Hematopoietic multipotent progenitor cell (in vitro differentiated cells): ENCODE results near the gene SBNO1. TPM values are rescaled to one million over a fixed set of nuclear protein-coding genes. Genes with fewer than 3 reads are reported as not detected.
"Not testable (repeated sequence)": the region's sequence is repeated elsewhere in the genome, so short reads cannot be mapped to it uniquely, and the experiment has no call there.

Source experiments
- DNase-seq, 3 donors: peaks; one replicate each; pipeline ENCODE4 v3.0.0-alpha.2; 2011 to 2015; ENCODE audit warnings: low read depth in 2 of 3, low spot score in 2 of 3
- total RNA-seq: library from RNA; depleted of rRNA; stranded (reverse); fragments of >200 nt; gene quantifications from one replicate; pipeline ENCODE4 v1.2.3, GENCODE V29; 2012

Gene SBNO1
- total RNA-seq, 1 donor, result 11.8 TPM

- DNase-seq, result no peak
Observed at GRCh38 chr12:123356159-123356670, 8.4 kb downstream of the SBNO1 start.

DNA sequence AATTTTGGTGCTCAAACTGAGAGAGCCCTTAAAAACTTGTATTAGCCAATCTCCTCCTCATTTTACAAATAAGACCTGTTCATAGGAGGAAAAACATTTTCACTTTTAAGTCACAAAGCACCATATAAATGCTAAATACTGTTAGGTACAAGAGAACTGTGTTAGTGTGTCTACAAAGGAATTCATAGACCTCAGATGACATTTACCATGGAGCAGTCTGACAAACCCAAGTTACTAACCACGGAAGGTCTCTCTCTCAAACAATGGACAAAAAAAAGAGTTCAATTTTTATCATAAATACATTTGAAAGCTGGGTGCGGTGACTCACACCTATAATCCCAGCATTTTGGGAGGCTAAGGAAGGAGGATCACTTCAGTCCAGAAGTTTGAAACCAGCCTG is 10.0 kb downstream of the SBNO1 start:
- DNase-seq, result no peak

DNA sequence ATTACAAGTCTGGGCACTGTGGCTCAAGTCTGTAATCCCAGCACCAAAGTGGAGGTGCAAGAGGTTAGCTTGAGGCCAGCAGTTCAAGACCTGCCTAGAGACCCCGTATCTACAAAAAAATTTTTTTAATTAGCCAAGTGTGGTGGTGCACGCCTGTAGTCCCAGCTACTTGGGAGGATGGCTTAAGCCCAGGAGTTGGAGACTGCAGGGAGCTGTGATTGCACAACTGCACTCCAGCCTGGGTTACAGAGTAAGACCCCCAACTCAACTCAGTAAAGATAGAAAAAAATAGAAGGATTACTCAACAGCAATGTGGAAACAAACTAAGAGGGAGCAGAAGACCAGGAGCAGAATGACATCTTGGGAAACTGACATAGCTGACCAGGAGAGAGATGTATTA is 13.3 kb downstream of the SBNO1 start:
- no peak for DNase-seq

GRCh38 chr12:123346946-123347345 is 17.7 kb downstream of the SBNO1 start:
- DNase-seq, result no peak

- no peak for DNase-seq
Observed at GRCh38 chr12:123344086-123344485, 20.6 kb downstream of the SBNO1 start.

GRCh38 chr12:123337070-123337469 is 27.6 kb downstream of the SBNO1 start:
- DNase-seq, result no peak

GRCh38 chr12:123336530-123336929 is 28.1 kb downstream of the SBNO1 start:
- DNase-seq, result no peak

DNA sequence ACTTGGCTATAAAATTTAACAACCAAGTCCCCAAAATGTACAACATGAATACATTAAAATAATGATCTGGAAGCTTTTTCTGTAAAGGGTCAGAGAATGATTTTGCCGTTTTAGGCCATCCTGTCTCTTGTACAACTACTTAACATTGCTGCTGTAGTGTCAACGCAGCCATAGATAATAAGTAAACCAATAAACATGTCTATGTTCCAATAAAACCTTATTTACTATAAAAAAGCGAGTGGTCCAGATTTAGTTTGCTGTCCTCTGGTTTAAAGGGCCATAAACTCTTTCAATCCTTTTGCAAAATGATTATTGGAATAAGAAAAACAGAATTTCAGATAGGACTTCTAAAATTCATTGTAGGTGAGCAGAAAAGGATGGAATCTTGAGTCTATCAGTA is 29.2 kb downstream of the SBNO1 start:
- no peak for DNase-seq

DNA sequence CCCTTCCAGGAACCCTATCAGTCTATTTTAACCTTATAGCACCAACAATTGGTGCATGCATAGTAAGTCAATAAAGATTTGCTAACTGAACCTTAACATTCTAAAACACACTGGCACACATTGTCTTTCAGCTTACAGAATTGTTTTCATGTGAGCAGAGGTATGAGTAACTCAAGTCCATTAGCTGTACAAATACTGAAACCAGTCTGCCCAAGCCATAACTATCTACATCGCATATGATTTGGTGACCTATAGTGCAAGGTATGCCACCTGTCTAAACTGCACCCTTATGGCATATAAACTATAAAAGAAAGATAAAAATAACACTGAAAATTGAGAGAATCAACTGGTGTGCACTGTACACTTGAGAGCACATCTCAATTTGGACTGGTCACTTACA is 34.8 kb downstream of the SBNO1 start:
- DNase-seq, result no peak

DNA sequence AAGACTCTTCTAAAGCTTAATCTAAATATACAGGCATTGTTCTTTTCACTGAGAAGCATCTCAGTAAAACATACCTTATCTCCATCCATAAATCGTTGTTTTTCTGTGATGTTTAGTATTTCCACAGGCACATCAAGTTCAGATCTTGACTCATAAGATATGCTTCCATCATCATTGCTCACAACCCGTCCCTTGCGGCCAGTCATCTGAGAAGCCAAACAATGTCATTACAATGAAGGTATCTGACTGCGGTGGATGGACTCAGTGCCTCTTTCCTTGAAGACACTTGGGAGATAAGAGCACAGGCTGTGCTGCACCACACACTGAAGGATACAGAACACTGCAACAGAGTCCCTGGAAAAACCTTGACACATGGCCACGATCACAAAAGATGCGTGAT is 44.8 kb downstream of the SBNO1 start:
- DNase-seq, result no peak

GRCh38 chr12:123319273-123319672 is 45.4 kb downstream of the SBNO1 start:
- no peak for DNase-seq

GRCh38 chr12:123313046-123313445 is 51.6 kb downstream of the SBNO1 start:
- not testable (repeated sequence) for DNase-seq

GRCh38 chr12:123306200-123306599 is 58.4 kb downstream of the SBNO1 start:
- DNase-seq, result no peak

DNA sequence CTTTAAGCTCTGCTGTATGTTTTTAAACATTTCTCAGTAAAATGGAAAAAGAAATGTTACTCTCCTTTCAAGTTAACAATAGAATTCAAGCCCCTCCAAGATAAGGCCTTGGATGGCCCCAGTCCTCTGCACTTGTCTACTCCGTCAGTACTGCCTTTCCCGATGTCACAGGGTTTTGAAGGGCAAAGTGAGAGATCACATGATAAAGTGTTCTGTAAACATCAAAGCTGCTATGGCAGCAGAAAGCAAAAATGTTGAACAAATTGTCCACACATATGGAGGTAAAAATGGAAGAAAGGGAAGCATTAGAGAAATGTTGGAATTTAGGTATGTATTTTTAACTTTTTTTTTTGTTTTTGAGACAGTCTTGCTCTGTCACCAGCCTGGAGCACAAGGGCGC is 59.5 kb downstream of the SBNO1 start:
- DNase-seq, result no peak

DNA sequence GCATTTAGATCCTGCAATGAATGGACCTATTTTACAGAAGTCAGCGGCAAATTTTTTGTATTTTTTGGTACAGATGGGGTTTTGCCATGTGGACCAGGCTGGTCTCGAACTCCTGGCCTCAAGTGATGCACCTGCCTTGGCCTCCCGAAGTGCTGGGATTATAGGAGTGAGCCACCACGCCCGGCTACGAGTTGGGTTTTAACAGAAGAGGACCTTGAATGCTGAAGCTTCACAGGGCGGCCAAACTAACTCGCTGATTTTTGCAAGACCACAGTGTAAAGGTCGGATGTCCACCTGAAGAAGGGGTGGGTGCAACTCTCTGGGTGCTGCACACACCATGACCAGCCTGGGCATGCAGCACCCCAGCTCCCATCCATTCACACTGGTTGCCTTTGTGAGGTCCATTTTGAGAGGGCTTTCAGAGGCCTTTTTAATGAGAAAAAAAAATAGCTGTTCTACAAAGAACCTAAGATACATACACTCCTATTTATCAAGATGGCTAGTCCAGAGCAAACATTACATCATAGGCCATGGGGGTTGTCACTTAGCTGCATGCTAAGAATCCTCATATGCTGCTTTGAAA is 71.4 kb downstream of the SBNO1 start:
- DNase-seq, result no peak

DNA sequence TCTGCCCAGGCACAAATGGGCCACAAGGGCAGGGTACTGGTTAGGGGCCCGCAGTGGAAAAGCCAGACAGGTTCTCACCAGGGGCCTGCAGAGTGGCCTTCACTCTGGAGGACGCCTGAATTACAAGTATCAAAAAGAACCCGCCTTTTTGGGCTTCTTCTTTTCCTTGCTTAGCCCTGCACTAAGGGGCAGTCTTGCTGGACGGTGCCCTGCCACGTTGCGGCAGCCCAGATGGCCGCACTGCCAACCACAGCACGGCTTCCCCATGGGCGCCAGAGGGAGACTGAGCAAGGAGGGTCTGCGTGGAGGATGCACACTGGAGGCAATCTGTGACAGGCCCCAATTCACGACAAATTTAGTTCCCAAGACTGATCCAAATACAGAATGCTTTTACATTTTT is 74.7 kb downstream of the SBNO1 start:
- no peak for DNase-seq

DNA sequence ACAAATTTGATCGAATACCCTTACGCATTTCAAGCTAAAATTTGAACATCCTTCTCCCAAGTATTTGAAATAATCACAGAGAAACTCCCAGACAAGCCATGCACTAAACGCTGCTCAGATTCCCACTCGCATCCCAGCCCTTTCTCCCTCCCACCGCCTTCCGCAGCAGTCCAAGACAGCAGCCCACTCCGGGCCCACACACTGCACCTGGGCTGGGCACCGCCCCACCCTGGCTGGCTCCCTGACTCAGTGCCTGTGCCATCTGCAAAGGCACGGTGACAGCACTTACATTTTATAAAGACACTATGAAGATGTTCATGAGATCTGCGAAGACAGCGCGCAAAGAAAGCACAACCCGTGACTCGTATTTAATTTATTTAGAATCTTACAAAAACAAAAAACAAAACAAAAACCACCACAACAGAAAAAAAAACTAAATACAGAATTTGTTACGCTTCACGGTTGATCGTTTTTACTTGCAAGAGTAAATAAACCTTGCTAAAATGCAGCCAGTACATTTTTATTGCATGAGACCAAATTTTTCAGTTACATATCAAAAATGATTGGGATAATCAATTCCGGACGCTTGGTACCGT is 75.8 kb downstream of the SBNO1 start:
- DNase-seq, result no peak

- no peak for DNase-seq
Observed at GRCh38 chr12:123286652-123287373, 77.8 kb downstream of the SBNO1 start.

- DNase-seq, result no peak
Observed at GRCh38 chr12:123284669-123285068, 80.0 kb downstream of the SBNO1 start.

GRCh38 chr12:123283461-123283860 is 81.2 kb downstream of the SBNO1 start:
- no peak for DNase-seq

GRCh38 chr12:123282111-123282510 is 82.5 kb downstream of the SBNO1 start:
- DNase-seq, result no peak

DNA sequence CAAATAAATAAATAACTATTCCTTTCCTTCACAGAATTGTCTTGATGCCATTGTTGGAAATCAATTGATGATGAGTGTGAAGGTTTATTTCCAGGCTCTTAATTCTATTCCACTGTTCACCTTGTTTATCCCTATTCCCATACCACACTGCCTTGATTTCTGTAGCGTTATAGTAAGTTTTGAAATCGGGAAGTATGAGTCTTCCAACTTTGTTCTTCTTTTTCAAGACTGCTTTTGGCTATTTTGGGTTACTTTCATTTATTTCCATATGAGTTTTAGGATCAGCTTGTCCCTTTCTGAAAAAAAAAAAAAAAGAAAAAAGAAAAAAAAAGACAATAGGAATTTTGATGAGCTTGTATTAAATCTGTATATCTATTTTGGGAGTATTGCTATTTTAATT is 83.7 kb downstream of the SBNO1 start:
- DNase-seq, result no peak
